ENCODE results near the gene GRAMD2A. TPM values are rescaled to one million over a fixed set of nuclear protein-coding genes. Genes with fewer than 3 reads are reported as not detected.

Gene GRAMD2A
- total RNA-seq, 4 donors from 2014 or later, result 3.6 to 13.1 (median 9.0) TPM

DNA sequence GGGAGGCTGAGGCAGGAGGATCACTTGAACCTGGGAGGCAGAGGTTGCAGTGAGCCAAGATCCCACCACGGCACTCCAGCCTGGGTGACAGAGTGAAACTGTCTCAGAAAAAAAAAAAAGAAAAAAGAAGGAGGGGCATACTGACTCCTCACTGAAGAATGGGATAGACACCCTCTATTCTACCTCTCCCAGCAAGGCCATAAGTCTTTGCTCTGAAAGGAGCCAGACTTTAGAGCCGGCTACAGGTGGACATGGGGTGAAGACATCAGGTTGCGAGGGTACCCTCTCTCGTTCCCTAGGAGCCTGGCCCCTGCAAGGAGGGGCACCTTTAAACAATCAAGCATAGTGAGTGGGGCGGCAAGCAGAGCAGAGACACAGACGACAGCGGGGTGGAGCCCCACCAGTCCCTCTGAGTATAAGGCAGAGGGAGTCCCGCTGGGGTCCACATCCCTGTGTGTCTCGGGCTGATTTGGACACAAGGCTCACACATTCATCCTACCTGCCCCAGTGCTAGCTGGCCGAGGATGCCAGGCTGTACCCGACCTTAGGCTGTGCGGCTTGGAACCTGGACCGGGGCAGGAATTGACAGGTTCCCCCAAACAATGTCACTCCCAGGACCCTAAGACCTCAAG is 1.1 kb downstream of the GRAMD2A start:
- Histone ChIP-seq H3K36me3 (peaks cover 30% of the 10 kb centered on the region), H3K27me3 (no peaks in the 10 kb centered on the region), H3K9me3 (no peaks in the 10 kb centered on the region), H3K4me1 (peaks cover 27% of the 10 kb centered on the region), H3K27ac (no peak overlapping the region), H3K4me3 (peak overlapping the region; percentile 59)
- WGBS, result 54% methylated on average over 6 of the region's 13 CpGs
- peak in 1 of 2 donors; percentile 67 for DNase-seq (ENCODE audit: low spot score in 2 of 2)
- TF ChIP-seq, protein P1, sequence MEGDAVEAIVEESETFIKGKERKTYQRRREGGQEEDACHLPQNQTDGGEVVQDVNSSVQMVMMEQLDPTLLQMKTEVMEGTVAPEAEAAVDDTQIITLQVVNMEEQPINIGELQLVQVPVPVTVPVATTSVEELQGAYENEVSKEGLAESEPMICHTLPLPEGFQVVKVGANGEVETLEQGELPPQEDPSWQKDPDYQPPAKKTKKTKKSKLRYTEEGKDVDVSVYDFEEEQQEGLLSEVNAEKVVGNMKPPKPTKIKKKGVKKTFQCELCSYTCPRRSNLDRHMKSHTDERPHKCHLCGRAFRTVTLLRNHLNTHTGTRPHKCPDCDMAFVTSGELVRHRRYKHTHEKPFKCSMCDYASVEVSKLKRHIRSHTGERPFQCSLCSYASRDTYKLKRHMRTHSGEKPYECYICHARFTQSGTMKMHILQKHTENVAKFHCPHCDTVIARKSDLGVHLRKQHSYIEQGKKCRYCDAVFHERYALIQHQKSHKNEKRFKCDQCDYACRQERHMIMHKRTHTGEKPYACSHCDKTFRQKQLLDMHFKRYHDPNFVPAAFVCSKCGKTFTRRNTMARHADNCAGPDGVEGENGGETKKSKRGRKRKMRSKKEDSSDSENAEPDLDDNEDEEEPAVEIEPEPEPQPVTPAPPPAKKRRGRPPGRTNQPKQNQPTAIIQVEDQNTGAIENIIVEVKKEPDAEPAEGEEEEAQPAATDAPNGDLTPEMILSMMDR (IDR thresholded peaks at IDR 0.05), result no peak
- TF ChIP-seq EP300 (IDR thresholded peaks at IDR 0.05) (no peak), POLR2AphosphoS5 (IDR thresholded peaks at IDR 0.05) (no peak), POLR2A (IDR thresholded peaks at IDR 0.05) (no peak)

DNA sequence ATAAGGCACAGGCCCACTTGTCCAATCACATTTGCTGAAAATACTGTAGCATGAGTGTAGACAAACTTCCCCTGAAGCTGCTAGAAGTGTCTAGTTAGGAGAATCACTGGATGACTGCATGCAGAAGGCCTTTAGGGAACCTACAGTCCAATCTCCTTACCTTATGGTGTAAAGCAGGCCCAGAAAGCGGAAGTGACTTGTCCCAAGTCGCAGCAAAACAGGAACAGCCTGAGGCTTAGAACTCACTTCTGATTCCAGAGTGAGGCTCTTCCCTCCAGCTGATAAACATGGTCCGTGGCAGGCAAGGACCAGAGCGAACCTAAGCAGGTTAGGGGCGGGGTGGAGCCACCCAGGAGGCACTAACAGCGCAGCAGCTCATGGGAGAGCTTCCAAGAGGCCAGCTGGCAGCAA is 2.5 kb downstream of the GRAMD2A start:
- Histone ChIP-seq H3K36me3 (peaks cover 16% of the 10 kb centered on the region), H3K27me3 (no peaks in the 10 kb centered on the region), H3K4me3 (no peak overlapping the region), H3K27ac (peak overlapping the region; percentile 19), H3K9me3 (no peaks in the 10 kb centered on the region), H3K4me1 (peaks cover 19% of the 10 kb centered on the region)
- no peak for TF ChIP-seq POLR2AphosphoS5 (IDR thresholded peaks at IDR 0.05)
- TF ChIP-seq, protein P1 (IDR thresholded peaks at IDR 0.05), result no peak
- no peak for TF ChIP-seq POLR2A (IDR thresholded peaks at IDR 0.05)
- no peak for TF ChIP-seq EP300 (IDR thresholded peaks at IDR 0.05)
- no peak for DNase-seq (ENCODE audit: low spot score in 2 of 2)
- 42% methylated on average over 6 of the region's 6 CpGs for WGBS

DNA sequence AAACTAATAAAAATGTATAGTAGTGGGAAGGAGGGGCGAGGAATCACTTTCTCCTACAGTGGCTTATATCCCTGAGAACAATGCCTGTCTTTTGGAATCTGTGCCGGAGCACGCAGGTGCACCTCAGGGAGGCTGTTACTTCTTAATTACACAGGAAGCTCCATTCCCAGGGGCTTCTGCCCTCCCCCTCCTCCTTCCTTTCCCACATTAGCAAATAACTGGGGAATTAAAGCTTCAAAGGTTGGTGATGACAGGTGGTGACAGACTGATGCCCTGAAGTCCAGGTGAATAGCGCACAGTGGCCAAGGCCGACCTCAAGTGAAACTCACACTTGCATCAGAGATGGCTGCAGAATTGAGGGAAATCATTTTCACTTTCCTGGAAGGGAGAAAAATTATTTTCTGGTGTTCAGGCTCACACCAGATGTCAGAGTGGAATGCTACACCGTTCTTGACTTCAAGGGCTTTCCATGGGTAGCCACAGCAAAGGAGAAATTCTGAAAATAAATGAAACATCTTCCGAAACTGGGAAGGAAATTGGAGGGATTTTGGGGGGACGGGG is 3.7 kb downstream of the GRAMD2A start:
- Histone ChIP-seq H3K9me3 (no peaks in the 10 kb centered on the region), H3K4me1 (peaks cover 19% of the 10 kb centered on the region), H3K27me3 (no peaks in the 10 kb centered on the region), H3K4me3 (no peak overlapping the region), H3K36me3 (peaks cover 4% of the 10 kb centered on the region), H3K27ac (no peak overlapping the region)
- no peak for DNase-seq (ENCODE audit: low spot score in 2 of 2)
- TF ChIP-seq POLR2A (IDR thresholded peaks at IDR 0.05) (no peak), POLR2AphosphoS5 (IDR thresholded peaks at IDR 0.05) (no peak), EP300 (IDR thresholded peaks at IDR 0.05) (no peak)
- TF ChIP-seq, protein P1 (IDR thresholded peaks at IDR 0.05), result no peak
- WGBS, result 76% methylated on average over 8 of the region's 8 CpGs

DNA sequence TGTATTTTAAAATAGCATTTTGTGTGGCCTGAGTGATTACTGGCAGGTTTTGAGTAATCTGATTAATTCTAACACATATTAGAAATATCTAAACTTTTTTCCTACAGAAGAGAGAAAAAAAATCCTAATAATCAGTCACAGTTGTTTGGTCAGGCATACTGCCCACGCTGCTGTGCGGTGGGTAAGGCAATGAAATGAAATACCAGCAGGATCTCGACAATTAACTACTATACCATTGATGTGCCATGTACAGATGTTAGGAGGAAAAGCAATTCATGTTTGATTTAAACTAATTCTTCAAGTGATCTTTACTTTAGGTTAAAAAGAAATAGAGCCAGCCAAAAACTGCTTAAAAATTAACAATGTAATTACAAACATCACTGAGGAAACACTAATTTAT is 5.2 kb downstream of the GRAMD2A start:
- Histone ChIP-seq H3K36me3 (no peaks in the 10 kb centered on the region), H3K9me3 (no peaks in the 10 kb centered on the region), H3K4me3 (no peak overlapping the region), H3K27ac (no peak overlapping the region), H3K27me3 (no peaks in the 10 kb centered on the region), H3K4me1 (peaks cover 12% of the 10 kb centered on the region)
- TF ChIP-seq, protein P1 (IDR thresholded peaks at IDR 0.05), result no peak
- TF ChIP-seq POLR2AphosphoS5 (IDR thresholded peaks at IDR 0.05), result no peak
- TF ChIP-seq POLR2A (IDR thresholded peaks at IDR 0.05), result no peak
- DNase-seq (ENCODE audit: low spot score in 2 of 2), result no peak
- 61% methylated on average over 3 of the region's 3 CpGs for WGBS

DNA sequence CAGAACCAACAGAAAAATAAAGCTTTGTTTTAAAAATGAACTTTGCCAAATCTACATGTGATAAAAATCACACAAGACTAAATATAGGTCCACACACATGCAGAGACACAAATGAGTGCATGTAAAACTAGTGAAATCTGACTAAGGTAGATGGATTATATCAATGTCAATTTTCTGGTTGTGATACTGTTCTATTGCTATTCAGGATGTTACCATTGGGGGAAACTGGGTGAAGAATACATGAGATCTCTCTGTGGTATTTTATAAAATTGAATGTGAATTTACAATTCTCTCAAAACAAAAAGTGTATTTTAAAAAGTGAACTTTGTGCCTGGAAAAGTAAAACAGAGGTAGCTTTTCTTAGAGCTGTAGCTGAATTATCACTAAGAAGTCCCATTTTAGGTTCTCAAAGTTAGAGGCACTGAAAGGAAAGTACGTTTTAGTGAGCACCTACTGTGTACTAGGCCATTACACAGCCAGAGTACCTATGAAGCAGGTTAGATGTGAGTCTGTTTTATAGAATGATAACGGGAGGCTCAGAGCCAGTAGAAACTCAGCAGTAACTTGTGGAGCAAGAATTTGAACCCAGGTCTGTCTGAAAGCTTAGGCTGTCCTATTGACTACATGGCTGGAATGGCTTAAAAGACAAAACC is 8.2 kb downstream of the GRAMD2A start:
- no peak overlapping the region for H3K4me3 ChIP-seq
- H3K27me3 ChIP-seq, result no peaks in the 10 kb centered on the region
- TF ChIP-seq POLR2AphosphoS5 (IDR thresholded peaks at IDR 0.05), result no peak
- no peak for TF ChIP-seq POLR2A (IDR thresholded peaks at IDR 0.05)
- no peak for TF ChIP-seq EP300 (IDR thresholded peaks at IDR 0.05)
- TF ChIP-seq, protein P1 (IDR thresholded peaks at IDR 0.05), result no peak
- peaks cover 3% of the 10 kb centered on the region for H3K4me1 ChIP-seq
- no peaks in the 10 kb centered on the region for H3K36me3 ChIP-seq
- 91% methylated on average over 2 of the region's 2 CpGs for WGBS
- no peak overlapping the region for H3K27ac ChIP-seq
- no peak for DNase-seq (ENCODE audit: low spot score in 2 of 2)
- no peaks in the 10 kb centered on the region for H3K9me3 ChIP-seq
